H1 (cell line): Measurements from ENCODE around the gene PPP1R14C. TPM values are rescaled to one million over a fixed set of nuclear protein-coding genes. Genes with fewer than 3 reads are reported as not detected.

ENCODE experiments used
- CTCF ChIA-PET: fragments of 300-600 bp; sonication (Branson Sonifier 250); formaldehyde crosslinking; loops from one replicate; lab custom pipeline; 2021; ENCODE audit not compliant: partially characterized antibody; lab: Charles Lee
- POLR2A ChIA-PET: fragments of 300-600 bp; sonication (Branson Sonifier 250); formaldehyde crosslinking; loops from one replicate; lab custom pipeline; 2021; ENCODE audit warnings: inconsistent platforms; ENCODE audit not compliant: partially characterized antibody; lab: Charles Lee
- DNase-seq, 2 experiments: peaks; one replicate each; pipeline versions ENCODE4 v3.0.0 to v3.0.0-alpha.2; 2010 to 2022; ENCODE audit warnings: low spot score in 2 of 2, low read depth in 1 of 2, mixed read lengths in 1 of 2
- FAIRE-seq: peaks from 2 replicates; lab custom pipeline; 2011; peaks lifted over from hg19 to GRCh38; lab: Jason Lieb, UNC
- H2AFZ ChIP-seq: 2 replicates; pipeline ENCODE4 v1.8.1; 2012; ENCODE audit warnings: low read length, inconsistent platforms
- H2AK5ac ChIP-seq: 2 replicates; pipeline ENCODE4 v1.6.1; 2013; ENCODE audit warnings: low read depth, low read length
- H2BK120ac ChIP-seq: replicated peaks from 2 replicates; pipeline ENCODE3; 2013; ENCODE audit warnings: low read depth, low read length, inconsistent platforms
- H2BK12ac ChIP-seq: 2 replicates; pipeline ENCODE4 v1.6.1; 2013; ENCODE audit warnings: low read depth, low read length
- H2BK15ac ChIP-seq: 2 replicates; pipeline ENCODE4 v1.6.1; 2013; ENCODE audit warnings: low read length
- H2BK20ac ChIP-seq: 2 replicates; pipeline ENCODE4 v1.6.1; 2013; ENCODE audit warnings: low read length
- H2BK5ac ChIP-seq: 2 replicates; pipeline ENCODE4 v1.6.1; 2013; ENCODE audit warnings: low read depth, low read length
- H3K14ac ChIP-seq: 2 replicates; pipeline ENCODE4 v1.6.1; 2013; ENCODE audit warnings: inconsistent platforms; ENCODE audit not compliant: insufficient read length
- H3K18ac ChIP-seq: 2 replicates; pipeline ENCODE4 v1.6.1; 2013; ENCODE audit warnings: low read length; ENCODE audit errors: extremely low read depth
- H3K23ac ChIP-seq: 2 replicates; pipeline ENCODE4 v1.6.1; 2013; ENCODE audit warnings: inconsistent platforms; ENCODE audit not compliant: insufficient read length
- H3K23me2 ChIP-seq: 2 replicates; pipeline ENCODE4 v1.6.1; 2013; ENCODE audit warnings: low read depth, low read length
- H3K27ac ChIP-seq: 2 replicates; pipeline ENCODE4 v1.6.1; 2011; ENCODE audit warnings: low read depth, low read length, inconsistent platforms
- H3K27me3 ChIP-seq, 4 experiments: replicated peaks in 1 of 4; 1 replicate in 1 of 4; 2 replicates in 3 of 4; pipeline versions ENCODE4 v1.6.1 to v1.8.1; 2011 to 2013; ENCODE audit warnings: low read length in 3 of 4, mild to moderate bottlenecking in 3 of 4, inconsistent platforms in 2 of 4, mixed read lengths in 2 of 4, moderate library complexity in 1 of 4; ENCODE audit not compliant: control insufficient read depth in 3 of 4, insufficient read depth in 3 of 4; ENCODE audit errors: extremely low read depth in 1 of 4
- H3K36me3 ChIP-seq, 4 experiments: 2 replicates each; pipeline versions ENCODE4 v1.6.1 to v1.8.1; 2011 to 2013; ENCODE audit warnings: mild to moderate bottlenecking in 4 of 4, low read length in 3 of 4, moderate library complexity in 2 of 4, control low read depth in 1 of 4, inconsistent platforms in 1 of 4; ENCODE audit not compliant: insufficient read depth in 4 of 4, control insufficient read depth in 2 of 4
- H3K4ac ChIP-seq: replicated peaks from 2 replicates; pipeline ENCODE3; 2013; ENCODE audit warnings: low read length, low read depth, mixed read lengths, inconsistent platforms; ENCODE audit not compliant: insufficient read length
- H3K4me1 ChIP-seq, 4 experiments: replicated peaks in 1 of 4; 1 replicate in 1 of 4; 2 replicates in 3 of 4; pipeline versions ENCODE4 v1.6.1 to v1.8.1; 2011 to 2013; ENCODE audit warnings: low read length in 3 of 4, inconsistent platforms in 2 of 4, mixed read lengths in 1 of 4; ENCODE audit not compliant: insufficient read depth in 4 of 4, control insufficient read depth in 3 of 4
- H3K4me2 ChIP-seq, 2 experiments: 2 replicates each; pipeline versions ENCODE4 v1.6.1 to v1.8.1; 2011 to 2013; ENCODE audit warnings: low read depth in 2 of 2, low read length in 2 of 2, control low read depth in 1 of 2, inconsistent platforms in 1 of 2, mild to moderate bottlenecking in 1 of 2; ENCODE audit not compliant: insufficient read depth in 1 of 2
- H3K4me3 ChIP-seq, 4 experiments: fragments of 200-600, 300-600 bp in 1 of 4; sonication (generic), shearing (Covaris generic), sonication (Bioruptor Twin) in 1 of 4; 2 replicates each; pipeline versions ENCODE4 v1.5.1 to v1.8.1; 2011 to 2016; ENCODE audit warnings: low read length in 4 of 4, low read depth in 3 of 4, control low read depth in 2 of 4, inconsistent platforms in 2 of 4, mild to moderate bottlenecking in 2 of 4, mixed read lengths in 1 of 4, moderate library complexity in 1 of 4; ENCODE audit not compliant: insufficient read depth in 2 of 4; ENCODE audit errors: extremely low read depth in 1 of 4
- H3K56ac ChIP-seq: replicated peaks from 2 replicates; pipeline ENCODE3; 2013; ENCODE audit warnings: low read depth, mild to moderate bottlenecking, mixed read lengths, low read length, inconsistent platforms; ENCODE audit not compliant: insufficient read length
- H3K79me1 ChIP-seq: 2 replicates; pipeline ENCODE4 v1.6.1; 2013; ENCODE audit warnings: low read depth, low read length, control low read depth
- H3K79me2 ChIP-seq, 2 experiments: 2 replicates each; pipeline versions ENCODE4 v1.6.1 to v1.8.1; 2012 to 2013; ENCODE audit warnings: low read length in 2 of 2, mild to moderate bottlenecking in 2 of 2, inconsistent platforms in 1 of 2; ENCODE audit not compliant: insufficient read depth in 2 of 2, control insufficient read depth in 1 of 2
- H3K9ac ChIP-seq, 4 experiments: replicated peaks in 1 of 4; 1 replicate in 1 of 4; 2 replicates in 3 of 4; pipeline versions ENCODE4 v1.6.1 to v1.8.1; 2011 to 2013; ENCODE audit warnings: low read depth in 3 of 4, low read length in 3 of 4, control low read depth in 2 of 4, mild to moderate bottlenecking in 2 of 4, moderate library complexity in 2 of 4, inconsistent platforms in 1 of 4; ENCODE audit errors: extremely low read depth in 1 of 4
- H3K9me3 ChIP-seq, 2 experiments: 2 replicates each; pipeline versions ENCODE4 v1.6.1 to v1.8.1; 2012 to 2013; ENCODE audit warnings: mild to moderate bottlenecking in 2 of 2, moderate library complexity in 2 of 2, control low read depth in 1 of 2, inconsistent platforms in 1 of 2, low read depth in 1 of 2, low read length in 1 of 2, mixed read lengths in 1 of 2; ENCODE audit not compliant: insufficient read depth in 2 of 2
- H4K20me1 ChIP-seq, 2 experiments: replicated peaks in 1 of 2; 2 replicates each; pipeline versions ENCODE3 to v1.8.1; 2011 to 2013; ENCODE audit warnings: inconsistent platforms in 2 of 2, low read length in 2 of 2, mild to moderate bottlenecking in 1 of 2; ENCODE audit not compliant: insufficient read depth in 2 of 2, control insufficient read depth in 1 of 2
- H4K5ac ChIP-seq: 2 replicates; pipeline ENCODE4 v1.6.1; 2013; ENCODE audit warnings: low read length, low read depth, mixed read lengths, inconsistent platforms; ENCODE audit not compliant: insufficient read length
- H4K8ac ChIP-seq: 2 replicates; pipeline ENCODE4 v1.8.0; 2013; ENCODE audit warnings: mild to moderate bottlenecking, moderate library complexity, low read length, inconsistent platforms; ENCODE audit not compliant: insufficient read depth; ENCODE audit errors: extremely low read depth
- H4K91ac ChIP-seq: replicated peaks from 2 replicates; pipeline ENCODE3; 2013; ENCODE audit warnings: low read length, mixed read lengths, inconsistent platforms; ENCODE audit not compliant: insufficient read length
- CHD2 ChIP-seq: IDR thresholded peaks from 2 replicates; pipeline ENCODE4 v1.6.1; 2012; ENCODE audit warnings: low read length, improper control_type of control experiment
- EGR1 ChIP-seq: IDR thresholded peaks from 2 replicates; pipeline ENCODE4 v1.6.1; 2011; ENCODE audit warnings: low read depth, low read length, borderline replicate concordance
- HDAC6 ChIP-seq: IDR thresholded peaks from one replicate; pipeline ENCODE4 v1.7.1; 2012; ENCODE audit warnings: low read depth, mild to moderate bottlenecking, inconsistent platforms, low read length, moderate library complexity
- RFX5 ChIP-seq: IDR thresholded peaks from 2 replicates; pipeline ENCODE4 v1.6.1; 2011; ENCODE audit warnings: low read depth, low read length, improper control_type of control experiment, borderline replicate concordance
- SAP30 ChIP-seq: fragments of 300-600 bp; sonication (generic); IDR thresholded peaks from 2 replicates; pipeline ENCODE4 v1.7.1; 2012; ENCODE audit warnings: low read length, moderate library complexity, mild to moderate bottlenecking, inconsistent platforms; ENCODE audit not compliant: insufficient read depth, insufficient replicate concordance
- SP1 ChIP-seq: IDR thresholded peaks from 2 replicates; pipeline ENCODE4 v1.6.1; 2011; ENCODE audit warnings: low read depth, low read length
- WGBS, 2 experiments: shearing (Covaris generic) in 1 of 2; methylation state at CpG; one replicate each; pipeline versions ENCODE4 v1.1.6 to v1.1.7; 2013 to 2015; ENCODE audit warnings: low lambda C conversion rate in 2 of 2, mixed read lengths in 2 of 2, inconsistent platforms in 1 of 2, low coverage in 1 of 2, missing lambda C conversion rate in 1 of 2; ENCODE audit not compliant: insufficient replicate concordance in 2 of 2, insufficient coverage in 1 of 2, insufficient read length in 1 of 2; ENCODE audit errors: extremely low coverage in 1 of 2, missing lambda C conversion rate in 1 of 2; 5-methylcytosine and 5-hydroxymethylcytosine counted together
- polyA plus RNA-seq, 7 experiments: library from polyadenylated mRNA; depleted of rRNA in 3 of 7; stranded (reverse) in 5 of 7; unstranded in 2 of 7; fragments of >200 nt in 5 of 7; fragments of 200-250 nt in 2 of 7; gene quantifications; 1 replicate in 5 of 7; 2 replicates in 1 of 7; 4 replicates in 1 of 7; pipeline versions ENCODE4 v1.2.1 to v1.2.3, GENCODE V29; 2011 to 2013; ENCODE audit warnings: missing spikeins in 2 of 7, mixed read lengths in 2 of 7
- total RNA-seq: library from RNA; stranded (reverse); fragmentation: NEBNext Ultra II Directional; extraction: Animal tissue kit (Norgen Biotek cat#: 25700); gene quantifications from 2 replicates; pipeline ENCODE4 v1.2.1, GENCODE V29; 2021
- TF ChIP-seq, protein P1 (sequence below): IDR thresholded peaks from 2 replicates; pipeline ENCODE4 v1.6.1; 2012; ENCODE audit warnings: low read length, inconsistent platforms
- TF ChIP-seq, protein P2 (sequence below): IDR thresholded peaks from 2 replicates; pipeline ENCODE4 v1.6.1; 2011; ENCODE audit warnings: low read depth, mild to moderate bottlenecking, low read length; ENCODE audit not compliant: insufficient read depth
- TF ChIP-seq, protein P3 (sequence below): IDR thresholded peaks from 2 replicates; pipeline ENCODE4 v1.6.1; 2011; ENCODE audit warnings: low read length, improper control_type of control experiment

Gene PPP1R14C
- total and polyA plus RNA-seq, 2 of the 8 experiments (the other 6 are each of a cell fraction or from before 2014, with no cell fraction given): 0.30 to 0.61 TPM

DNA sequence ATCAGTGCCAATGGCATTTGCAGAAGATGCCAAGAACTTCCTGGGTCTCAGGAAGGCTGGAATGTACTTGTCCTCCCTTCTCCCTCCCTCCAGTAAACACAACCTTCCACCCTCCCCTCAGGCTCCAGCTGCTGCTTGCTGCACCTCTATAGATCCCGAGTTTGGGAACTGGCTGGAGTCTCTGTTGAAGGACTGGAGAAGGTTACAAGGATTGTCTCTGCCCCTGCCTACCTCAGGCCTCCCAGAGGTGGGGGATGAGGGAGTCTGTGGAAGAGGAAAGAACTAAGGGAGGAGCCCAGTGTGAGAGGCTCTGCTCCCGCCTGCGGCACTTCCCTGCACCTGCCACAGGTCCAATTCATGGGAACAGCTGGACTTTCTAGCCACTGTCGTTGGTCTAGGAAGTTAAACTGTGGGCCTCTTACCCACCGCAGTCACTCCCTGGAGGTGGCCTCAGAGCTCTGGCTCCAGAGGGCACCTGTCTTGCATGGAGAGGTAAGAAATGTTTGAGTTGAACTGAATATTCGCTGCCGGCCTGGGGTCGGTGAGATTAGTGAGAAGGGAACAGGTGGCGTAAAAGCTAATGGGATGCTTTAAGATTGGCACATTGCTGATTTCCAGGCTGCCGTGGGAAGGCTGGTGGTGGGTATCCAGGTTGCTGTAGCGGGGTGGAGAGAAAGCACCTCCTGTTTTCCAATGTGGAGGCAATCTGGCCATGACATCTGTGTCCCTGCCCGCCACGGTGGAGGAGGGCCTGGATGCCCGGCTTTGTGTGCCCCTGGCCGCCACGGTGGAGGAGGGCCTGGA lies 54.3 kb downstream of the PPP1R14C start:
- CTCF ChIA-PET: no interaction called here
- no peak for TF ChIP-seq RFX5
- TF ChIP-seq, protein P1, sequence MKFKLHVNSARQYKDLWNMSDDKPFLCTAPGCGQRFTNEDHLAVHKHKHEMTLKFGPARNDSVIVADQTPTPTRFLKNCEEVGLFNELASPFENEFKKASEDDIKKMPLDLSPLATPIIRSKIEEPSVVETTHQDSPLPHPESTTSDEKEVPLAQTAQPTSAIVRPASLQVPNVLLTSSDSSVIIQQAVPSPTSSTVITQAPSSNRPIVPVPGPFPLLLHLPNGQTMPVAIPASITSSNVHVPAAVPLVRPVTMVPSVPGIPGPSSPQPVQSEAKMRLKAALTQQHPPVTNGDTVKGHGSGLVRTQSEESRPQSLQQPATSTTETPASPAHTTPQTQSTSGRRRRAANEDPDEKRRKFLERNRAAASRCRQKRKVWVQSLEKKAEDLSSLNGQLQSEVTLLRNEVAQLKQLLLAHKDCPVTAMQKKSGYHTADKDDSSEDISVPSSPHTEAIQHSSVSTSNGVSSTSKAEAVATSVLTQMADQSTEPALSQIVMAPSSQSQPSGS: no peak
- no peak for TF ChIP-seq SP1
- TF ChIP-seq, protein P2, sequence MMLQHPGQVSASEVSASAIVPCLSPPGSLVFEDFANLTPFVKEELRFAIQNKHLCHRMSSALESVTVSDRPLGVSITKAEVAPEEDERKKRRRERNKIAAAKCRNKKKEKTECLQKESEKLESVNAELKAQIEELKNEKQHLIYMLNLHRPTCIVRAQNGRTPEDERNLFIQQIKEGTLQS: no peak
- no peak for TF ChIP-seq SAP30
- TF ChIP-seq EGR1: no peak
- no peak for TF ChIP-seq CHD2
- TF ChIP-seq, protein P3, sequence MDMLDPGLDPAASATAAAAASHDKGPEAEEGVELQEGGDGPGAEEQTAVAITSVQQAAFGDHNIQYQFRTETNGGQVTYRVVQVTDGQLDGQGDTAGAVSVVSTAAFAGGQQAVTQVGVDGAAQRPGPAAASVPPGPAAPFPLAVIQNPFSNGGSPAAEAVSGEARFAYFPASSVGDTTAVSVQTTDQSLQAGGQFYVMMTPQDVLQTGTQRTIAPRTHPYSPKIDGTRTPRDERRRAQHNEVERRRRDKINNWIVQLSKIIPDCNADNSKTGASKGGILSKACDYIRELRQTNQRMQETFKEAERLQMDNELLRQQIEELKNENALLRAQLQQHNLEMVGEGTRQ: no peak
- TF ChIP-seq HDAC6: no peak

More for the DNA sequence above, 54.3 kb downstream of the PPP1R14C start:
- Histone ChIP-seq H3K4me3 (no peak overlapping the region), H3K4ac (no peak overlapping the region), H3K18ac (no peak overlapping the region), H3K79me1 (no peaks in the 10 kb centered on the region), H2BK15ac (no peak overlapping the region), H2AK5ac (no peak overlapping the region), H2BK120ac (no peak overlapping the region), H3K23ac (no peak overlapping the region), H3K56ac (no peak overlapping the region), H3K4me1 (no peaks in the 10 kb centered on the region), H4K5ac (no peak overlapping the region), H3K27me3 (no peaks in the 10 kb centered on the region), H3K9me3 (0 out of 4 replicates have a peak, but pooled peaks cover 0 to 3% of the 10 kb centered on the region in 2 experiments), H4K91ac (no peak overlapping the region), H3K36me3 (no peaks in the 10 kb centered on the region), H4K20me1 (no peaks in the 10 kb centered on the region), H3K4me2 (no peak overlapping the region), H2BK5ac (no peak overlapping the region), H3K14ac (no peak overlapping the region), H3K23me2 (no peaks in the 10 kb centered on the region; the same call in 1 of the 2 replicates), H2BK12ac (no peak overlapping the region), H2AFZ (no peak overlapping the region), H3K27ac (no peak overlapping the region), H3K79me2 (no peaks in the 10 kb centered on the region), H2BK20ac (no peak overlapping the region), H4K8ac (no peak overlapping the region), H3K9ac (no peak overlapping the region)
- POLR2A ChIA-PET: no interaction called here
- WGBS, 2 experiments: 87% methylated on average over 12 of the region's 16 CpGs; no CpG with 5 or more reads in 1 of the 2 experiments
- FAIRE-seq (no peak), DNase-seq (no peak)
